ENCODE data around the gene CLTA.

- TF ChIP-seq CTCF (IDR thresholded peaks at IDR 0.05): no peak
- TF ChIP-seq EP300 (IDR thresholded peaks at IDR 0.05): no peak
- TF ChIP-seq POLR2A (IDR thresholded peaks at IDR 0.05): no peak
These were observed 40.0 kb upstream of the CLTA start for GRCh38 chr9:36150574-36151315.

All from ovary (tissue), 3 donors.